ENCODE results near the gene ZNF222.

The ZNF222 gene

GRCh38 chr19:44025217-44025936 is at the start of gene ZNF222:
Gene ZNF222, plus strand, starts transcription at chr19:44025379. Its CDS starts 58 bp downstream, at chr19:44025437.
- peak; percentile 83 for DNase-seq

GRCh38 chr19:43976732-43977131 is 48.4 kb upstream of the ZNF222 start:
- no peak for DNase-seq

GRCh38 chr19:43983544-43983911 is 41.7 kb upstream of the ZNF222 start:
- no peak for DNase-seq

- DNase-seq = peak; percentile 79
Measured at GRCh38 chr19:43983912-43984686, 41.1 kb upstream of the ZNF222 start, which contains the start of gene ZNF155. Gene ZNF155, plus strand, starts transcription at chr19:43984188. Its CDS starts 4,356 bp downstream, at chr19:43988544.

- peak; percentile 3 for DNase-seq
Measured at GRCh38 chr19:43984687-43985000, 40.5 kb upstream of the ZNF222 start.

GRCh38 chr19:43997631-43998290 is 27.4 kb upstream of the ZNF222 start:
- no peak for DNase-seq

- DNase-seq = no peak
Measured at GRCh38 chr19:44002212-44002565, 23.0 kb upstream of the ZNF222 start.

GRCh38 chr19:44002566-44003460 is 22.4 kb upstream of the ZNF222 start, which contains the start of gene ZNF230:
Gene ZNF230, plus strand, starts transcription at chr19:44002957. Its CDS starts 4,122 bp downstream, at chr19:44007079.
- DNase-seq = peak; percentile 94

- peak; percentile 6 for DNase-seq
Measured at GRCh38 chr19:44003461-44004009, 21.6 kb upstream of the ZNF222 start.

- no peak for DNase-seq
Measured at GRCh38 chr19:44005973-44006372, 19.2 kb upstream of the ZNF222 start.

GRCh38 chr19:44007473-44007872 is 17.7 kb upstream of the ZNF222 start:
- no peak for DNase-seq

- DNase-seq = no peak
Measured at GRCh38 chr19:44010468-44010867, 14.7 kb upstream of the ZNF222 start.

GRCh38 chr19:44019498-44019897 is 5.7 kb upstream of the ZNF222 start:
- DNase-seq = no peak

GRCh38 chr19:44021221-44021620 is 4.0 kb upstream of the ZNF222 start:
- DNase-seq = no peak

GRCh38 chr19:44024900-44025216 is 321 bp upstream of the ZNF222 start:
- no peak for DNase-seq

- DNase-seq = no peak
Measured at GRCh38 chr19:44026622-44027021, 1.4 kb downstream of the ZNF222 start.

- no peak for DNase-seq
Measured at GRCh38 chr19:44032001-44032610, 6.9 kb downstream of the ZNF222 start.

GRCh38 chr19:44042147-44042546 is 17.0 kb downstream of the ZNF222 start:
- DNase-seq = no peak

- no peak for DNase-seq
Measured at GRCh38 chr19:44050740-44051649, 25.8 kb downstream of the ZNF222 start.

- DNase-seq = peak; percentile 6
Measured at GRCh38 chr19:44051650-44052402, 26.6 kb downstream of the ZNF222 start, which contains the start of gene ZNF223. Gene ZNF223, plus strand, starts transcription at chr19:44052036. Its CDS starts 3,141 bp downstream, at chr19:44055177.
